ENCODE results near the gene DCN. TPM values are rescaled to one million over a fixed set of nuclear protein-coding genes. Genes with fewer than 3 reads are reported as not detected.

DCN gene
- total RNA-seq, 2 experiments from 2014 or later: not detected

DNA sequence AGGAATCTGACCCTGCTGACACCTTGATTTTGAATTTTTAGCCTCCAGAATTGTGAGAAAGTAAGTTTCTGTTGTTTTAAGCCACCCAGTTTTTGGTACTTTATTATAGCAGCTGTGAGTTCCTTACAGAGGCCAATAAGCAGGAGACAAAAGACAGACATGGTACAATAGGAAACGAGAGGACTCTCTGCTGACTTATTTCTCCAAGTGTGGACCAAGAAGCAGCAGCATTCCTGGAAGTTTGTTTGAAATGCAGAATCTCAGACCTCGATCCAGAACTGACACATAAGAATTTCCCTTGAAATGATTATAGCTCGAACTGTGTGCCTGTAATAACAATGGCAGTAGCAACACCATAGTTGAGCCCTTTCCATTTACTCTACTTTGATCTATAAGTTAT, 39.4 kb downstream of the DCN start:
- intact Hi-C loops (cut with DNase I, micrococcal nuclease): no loop called here
- no peaks in the 10 kb centered on the region for H3K9me3 Mint-ChIP-seq
- POLR2A ChIA-PET: no interaction called here

DNA sequence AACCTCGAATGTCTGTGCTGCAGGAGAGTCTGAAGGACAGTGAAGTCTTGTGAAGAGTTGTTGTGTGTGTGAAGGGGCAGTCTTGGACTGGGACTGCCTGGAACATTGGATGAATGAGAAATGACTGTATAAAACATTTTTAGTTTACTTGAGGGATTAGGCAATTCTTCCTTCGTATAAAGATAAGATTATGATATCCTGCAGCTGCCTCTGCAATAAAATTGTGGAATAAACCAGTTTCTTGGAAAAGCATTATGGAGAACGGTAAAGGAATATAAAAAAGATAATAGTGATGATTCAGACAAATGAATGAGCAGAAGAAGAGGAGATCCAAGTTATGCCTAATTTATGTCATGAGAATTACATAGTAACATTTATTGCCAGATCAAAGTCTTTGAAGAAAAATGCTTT, 40.4 kb downstream of the DCN start:
- Histone ChIP-seq H3K4me1 (ENCODE audit: insufficient read depth, low read length) (no peaks in the 10 kb centered on the region), H3K36me3 (ENCODE audit: insufficient read depth, low read length) (no peaks in the 10 kb centered on the region), H3K4me3 (ENCODE audit: low read length) (no peak overlapping the region), H3K27ac (ENCODE audit: low read depth in 1 of 2, low read length in 2 of 2) (no peak overlapping the region), H3K9me3 (ENCODE audit: control insufficient read depth in 1 of 2, insufficient read depth in 1 of 2, low read length in 2 of 2) (no peaks in the 10 kb centered on the region), H3K27me3 (ENCODE audit: control insufficient read depth in 1 of 2, insufficient read depth in 2 of 2, low read length in 2 of 2) (no peaks in the 10 kb centered on the region)
- Mint-ChIP-seq H3K4me1 (ENCODE audit: low read depth) (no peaks in the 10 kb centered on the region), H3K27ac (no peak overlapping the region), H3K27me3 (no peaks in the 10 kb centered on the region), H3K9me3 (no peaks in the 10 kb centered on the region), H3K36me3 (ENCODE audit: low read depth) (no peaks in the 10 kb centered on the region), H3K4me3 (no peak overlapping the region)
- no peak for DNase-seq
- intact Hi-C loops (cut with DNase I, micrococcal nuclease): no loop called here
- TF ChIP-seq, protein P1, sequence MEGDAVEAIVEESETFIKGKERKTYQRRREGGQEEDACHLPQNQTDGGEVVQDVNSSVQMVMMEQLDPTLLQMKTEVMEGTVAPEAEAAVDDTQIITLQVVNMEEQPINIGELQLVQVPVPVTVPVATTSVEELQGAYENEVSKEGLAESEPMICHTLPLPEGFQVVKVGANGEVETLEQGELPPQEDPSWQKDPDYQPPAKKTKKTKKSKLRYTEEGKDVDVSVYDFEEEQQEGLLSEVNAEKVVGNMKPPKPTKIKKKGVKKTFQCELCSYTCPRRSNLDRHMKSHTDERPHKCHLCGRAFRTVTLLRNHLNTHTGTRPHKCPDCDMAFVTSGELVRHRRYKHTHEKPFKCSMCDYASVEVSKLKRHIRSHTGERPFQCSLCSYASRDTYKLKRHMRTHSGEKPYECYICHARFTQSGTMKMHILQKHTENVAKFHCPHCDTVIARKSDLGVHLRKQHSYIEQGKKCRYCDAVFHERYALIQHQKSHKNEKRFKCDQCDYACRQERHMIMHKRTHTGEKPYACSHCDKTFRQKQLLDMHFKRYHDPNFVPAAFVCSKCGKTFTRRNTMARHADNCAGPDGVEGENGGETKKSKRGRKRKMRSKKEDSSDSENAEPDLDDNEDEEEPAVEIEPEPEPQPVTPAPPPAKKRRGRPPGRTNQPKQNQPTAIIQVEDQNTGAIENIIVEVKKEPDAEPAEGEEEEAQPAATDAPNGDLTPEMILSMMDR (IDR thresholded peaks at IDR 0.05): no peak
- CTCF ChIA-PET: no interaction called here
- no peak for ATAC-seq (ENCODE audit: poor library complexity)
- POLR2A ChIA-PET: no interaction called here

More for the DNA sequence above, 39.4 kb downstream of the DCN start:
- H3K4me1 Mint-ChIP-seq (ENCODE audit: low read depth): no peaks in the 10 kb centered on the region
- Histone ChIP-seq H3K27me3 (ENCODE audit: control insufficient read depth in 1 of 2, insufficient read depth in 2 of 2, low read length in 2 of 2) (no peaks in the 10 kb centered on the region), H3K4me3 (ENCODE audit: low read length) (no peak overlapping the region), H3K4me1 (ENCODE audit: insufficient read depth, low read length) (no peaks in the 10 kb centered on the region), H3K36me3 (ENCODE audit: insufficient read depth, low read length) (no peaks in the 10 kb centered on the region), H3K9me3 (ENCODE audit: control insufficient read depth in 1 of 2, insufficient read depth in 1 of 2, low read length in 2 of 2) (no peaks in the 10 kb centered on the region), H3K27ac (ENCODE audit: low read depth in 1 of 2, low read length in 2 of 2) (no peak overlapping the region)
- no peak overlapping the region for H3K27ac Mint-ChIP-seq
- TF ChIP-seq, protein P1 (IDR thresholded peaks at IDR 0.05): no peak
- ATAC-seq (ENCODE audit: poor library complexity): no peak
- DNase-seq: no peak
- no peak overlapping the region for H3K4me3 Mint-ChIP-seq
- no peaks in the 10 kb centered on the region for H3K27me3 Mint-ChIP-seq
- CTCF ChIA-PET: no interaction called here
- no peaks in the 10 kb centered on the region for H3K36me3 Mint-ChIP-seq (ENCODE audit: low read depth)

- Mint-ChIP-seq H3K4me3 (no peak overlapping the region), H3K27me3 (no peaks in the 10 kb centered on the region), H3K36me3 (ENCODE audit: low read depth) (no peaks in the 10 kb centered on the region), H3K9me3 (peaks cover 2% of the 10 kb centered on the region), H3K4me1 (ENCODE audit: low read depth) (no peaks in the 10 kb centered on the region), H3K27ac (no peak overlapping the region)
- Histone ChIP-seq H3K9me3 (ENCODE audit: control insufficient read depth in 1 of 2, insufficient read depth in 1 of 2, low read length in 2 of 2) (no peaks in the 10 kb centered on the region), H3K36me3 (ENCODE audit: insufficient read depth, low read length) (no peaks in the 10 kb centered on the region), H3K4me1 (ENCODE audit: insufficient read depth, low read length) (no peaks in the 10 kb centered on the region), H3K4me3 (ENCODE audit: low read length) (no peak overlapping the region), H3K27ac (ENCODE audit: low read depth in 1 of 2, low read length in 2 of 2) (no peak overlapping the region), H3K27me3 (ENCODE audit: control insufficient read depth in 1 of 2, insufficient read depth in 2 of 2, low read length in 2 of 2) (no peaks in the 10 kb centered on the region)
- TF ChIP-seq, protein P1 (IDR thresholded peaks at IDR 0.05): no peak
- ChIA-PET CTCF (no interaction called here), POLR2A (no interaction called here)
- ATAC-seq (ENCODE audit: poor library complexity) (no peak), DNase-seq (no peak)
- intact Hi-C loops (cut with DNase I, micrococcal nuclease): no loop called here
Observed at GRCh38 chr12:91140026-91140931, 42.3 kb downstream of the DCN start.
